ENCODE measurements around the gene RASA3.

The RASA3 gene

DNA sequence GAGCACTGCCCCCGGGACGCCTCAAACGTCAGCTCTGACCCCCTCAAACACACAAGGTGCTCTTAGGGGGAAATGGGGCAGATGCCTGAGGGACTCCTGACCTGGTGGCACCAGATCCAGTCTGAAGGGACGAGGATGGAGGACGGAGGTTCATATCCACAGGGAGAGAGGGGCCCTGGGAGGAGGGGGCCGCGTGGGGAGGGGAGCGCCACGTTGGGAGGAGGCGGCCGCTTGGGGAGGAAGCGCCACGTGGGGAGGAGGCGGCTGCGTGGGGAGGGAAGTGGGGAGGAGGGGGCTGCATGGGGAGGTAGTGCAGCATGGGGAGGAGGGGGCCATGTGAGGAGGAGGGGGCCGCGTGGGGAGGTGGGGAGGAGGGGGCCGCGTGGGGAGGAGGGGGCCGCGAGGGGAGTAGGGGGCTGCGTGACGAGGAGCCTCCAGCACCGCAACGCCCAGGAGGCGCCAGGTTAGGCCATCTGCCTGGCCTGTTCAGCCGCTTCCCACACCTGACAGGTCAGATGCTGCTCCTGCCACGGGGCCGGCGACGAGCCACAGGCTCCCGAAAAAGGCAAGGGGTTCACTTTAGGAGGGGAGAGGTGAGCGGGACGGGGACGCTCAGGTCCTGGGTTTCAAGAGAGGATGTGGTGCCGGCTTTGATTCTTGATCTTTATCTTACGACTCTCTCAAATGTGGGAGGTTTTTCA lies 121.9 kb downstream of the RASA3 start:
- Histone ChIP-seq H3K27ac (no peak overlapping the region), H3K4me3 (no peak overlapping the region)
- no peak for DNase-seq (ENCODE audit: low spot score)
- TF ChIP-seq, protein P1, sequence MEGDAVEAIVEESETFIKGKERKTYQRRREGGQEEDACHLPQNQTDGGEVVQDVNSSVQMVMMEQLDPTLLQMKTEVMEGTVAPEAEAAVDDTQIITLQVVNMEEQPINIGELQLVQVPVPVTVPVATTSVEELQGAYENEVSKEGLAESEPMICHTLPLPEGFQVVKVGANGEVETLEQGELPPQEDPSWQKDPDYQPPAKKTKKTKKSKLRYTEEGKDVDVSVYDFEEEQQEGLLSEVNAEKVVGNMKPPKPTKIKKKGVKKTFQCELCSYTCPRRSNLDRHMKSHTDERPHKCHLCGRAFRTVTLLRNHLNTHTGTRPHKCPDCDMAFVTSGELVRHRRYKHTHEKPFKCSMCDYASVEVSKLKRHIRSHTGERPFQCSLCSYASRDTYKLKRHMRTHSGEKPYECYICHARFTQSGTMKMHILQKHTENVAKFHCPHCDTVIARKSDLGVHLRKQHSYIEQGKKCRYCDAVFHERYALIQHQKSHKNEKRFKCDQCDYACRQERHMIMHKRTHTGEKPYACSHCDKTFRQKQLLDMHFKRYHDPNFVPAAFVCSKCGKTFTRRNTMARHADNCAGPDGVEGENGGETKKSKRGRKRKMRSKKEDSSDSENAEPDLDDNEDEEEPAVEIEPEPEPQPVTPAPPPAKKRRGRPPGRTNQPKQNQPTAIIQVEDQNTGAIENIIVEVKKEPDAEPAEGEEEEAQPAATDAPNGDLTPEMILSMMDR (IDR thresholded peaks at IDR 0.05) = no peak

DNA sequence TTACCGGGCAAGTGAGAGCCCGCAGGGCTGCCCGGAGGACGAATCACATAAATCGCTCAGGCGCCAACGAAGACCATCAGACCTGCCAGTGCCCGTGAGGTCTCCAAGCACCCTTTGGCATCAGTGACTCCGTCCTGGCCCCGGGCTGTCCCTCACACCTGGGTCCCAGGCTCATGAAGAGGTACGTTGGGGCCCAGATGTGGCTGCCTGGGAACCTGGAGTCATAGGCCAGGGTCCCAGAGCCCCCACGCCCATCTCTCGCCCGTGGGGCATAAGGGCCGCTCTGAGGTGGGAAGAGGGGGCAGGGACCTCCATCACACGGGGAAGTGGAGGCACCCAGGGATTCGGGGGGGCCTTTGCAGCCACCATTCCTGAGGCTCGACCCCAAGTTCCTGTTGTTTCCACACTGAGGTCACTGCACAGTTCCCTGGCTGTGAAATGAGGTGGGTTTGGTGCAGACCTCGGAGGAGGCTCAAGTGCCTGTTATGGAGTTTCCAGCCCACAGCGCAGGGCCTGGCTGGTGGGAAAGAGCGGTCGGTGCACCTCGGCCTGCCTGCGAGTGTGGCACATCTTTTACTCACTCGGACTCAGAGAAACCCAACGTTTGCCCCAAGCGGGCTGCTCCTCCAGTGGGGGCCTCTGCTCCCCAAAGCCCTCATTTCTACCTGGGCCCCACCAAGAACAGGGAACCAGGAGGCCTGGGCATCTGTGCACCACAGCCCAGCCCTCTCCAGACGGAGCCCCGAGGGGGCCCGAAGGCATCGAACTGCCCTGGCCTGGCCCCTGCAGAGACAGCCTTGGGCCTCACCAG lies 122.6 kb downstream of the RASA3 start:
- Histone ChIP-seq H3K4me3 (no peak overlapping the region), H3K27ac (no peak overlapping the region)
- TF ChIP-seq, protein P1 (IDR thresholded peaks at IDR 0.05) = no peak
- no peak for DNase-seq (ENCODE audit: low spot score)

DNA sequence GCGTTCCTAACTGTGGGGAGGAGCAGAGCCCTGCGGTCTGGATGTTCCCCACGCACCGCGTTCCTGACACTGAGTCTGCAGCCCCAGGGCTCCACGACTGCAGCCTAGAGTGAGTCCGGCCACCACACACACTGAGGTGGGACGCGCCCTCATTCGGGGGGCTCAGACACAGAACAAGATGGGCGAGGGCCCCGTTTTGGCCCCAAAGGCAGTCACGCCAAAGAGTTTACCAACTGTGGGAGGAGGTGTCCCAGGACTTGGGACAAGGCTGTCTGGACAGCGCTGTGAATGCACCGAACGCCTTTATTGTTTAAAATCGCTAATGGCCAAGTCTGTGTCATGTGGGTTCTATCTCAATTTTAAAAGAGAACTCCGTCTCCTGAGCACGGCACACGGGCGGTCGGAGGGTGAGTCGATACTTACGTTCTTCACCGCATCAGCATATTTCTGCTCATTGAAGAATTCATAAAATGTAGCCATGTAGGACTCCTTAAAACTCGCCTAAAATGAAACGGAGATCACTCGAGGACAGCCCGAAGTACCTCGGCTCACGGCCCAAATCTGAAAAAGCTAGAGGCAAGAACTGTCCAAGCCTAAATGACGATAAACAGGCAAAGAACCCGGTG lies 123.3 kb downstream of the RASA3 start:
- no peak for DNase-seq (ENCODE audit: low spot score)
- H3K4me3 ChIP-seq = no peak overlapping the region
- TF ChIP-seq, protein P1 (IDR thresholded peaks at IDR 0.05) = no peak
- no peak overlapping the region for H3K27ac ChIP-seq

DNA sequence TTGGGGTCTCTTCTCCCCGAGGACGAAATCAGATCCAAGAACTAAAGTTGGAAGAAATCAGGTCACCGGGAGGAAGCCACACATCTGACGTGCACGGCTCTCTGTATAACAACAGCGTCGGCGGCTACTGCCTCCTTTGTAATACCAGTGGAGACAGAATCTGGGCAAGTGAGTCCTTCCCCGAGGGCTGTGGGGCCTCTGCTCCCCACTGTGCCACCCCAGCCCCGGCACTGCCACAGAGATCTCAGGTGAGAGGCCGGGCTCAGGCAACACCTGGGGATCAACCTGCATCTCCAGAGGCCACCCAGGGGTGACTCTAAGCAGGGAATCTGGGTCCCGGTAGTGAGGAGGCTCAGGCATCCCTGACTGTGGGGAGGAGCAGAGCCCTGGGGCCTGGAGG lies 124.9 kb downstream of the RASA3 start:
- TF ChIP-seq, protein P1 (IDR thresholded peaks at IDR 0.05) = no peak
- Histone ChIP-seq H3K4me3 (no peak overlapping the region), H3K27ac (no peak overlapping the region)
- DNase-seq (ENCODE audit: low spot score) = no peak

DNA sequence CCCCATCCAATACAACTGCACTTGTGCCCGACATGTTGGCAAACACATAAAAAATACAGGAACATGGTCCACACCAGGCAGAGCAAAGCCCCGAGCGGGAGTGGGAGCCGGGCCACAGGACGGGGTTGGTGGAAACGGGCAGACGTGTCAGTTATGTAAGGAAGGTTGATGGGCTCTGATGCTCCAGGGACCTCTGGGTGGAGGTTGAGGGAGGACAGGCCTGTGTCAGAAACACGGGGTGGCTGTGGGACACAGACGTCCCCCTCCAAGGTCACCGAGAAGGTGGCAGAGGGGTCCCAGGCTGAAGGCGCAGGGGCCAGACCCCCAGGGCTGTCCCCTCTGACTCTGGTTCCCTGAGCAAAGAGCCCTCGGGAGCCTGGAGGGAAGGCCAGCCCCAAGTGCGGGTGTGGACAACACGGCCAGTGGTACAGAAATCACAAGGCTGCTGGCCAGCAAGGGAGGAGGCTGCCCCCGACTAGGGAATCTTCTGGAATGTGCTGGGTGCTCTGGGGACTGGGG lies 127.2 kb downstream of the RASA3 start:
- Histone ChIP-seq H3K4me3 (no peak overlapping the region), H3K27ac (peak overlapping the region in 1 of 2 donors; percentile 45)
- no peak for DNase-seq (ENCODE audit: low spot score)
- TF ChIP-seq, protein P1 (IDR thresholded peaks at IDR 0.05) = no peak

DNA sequence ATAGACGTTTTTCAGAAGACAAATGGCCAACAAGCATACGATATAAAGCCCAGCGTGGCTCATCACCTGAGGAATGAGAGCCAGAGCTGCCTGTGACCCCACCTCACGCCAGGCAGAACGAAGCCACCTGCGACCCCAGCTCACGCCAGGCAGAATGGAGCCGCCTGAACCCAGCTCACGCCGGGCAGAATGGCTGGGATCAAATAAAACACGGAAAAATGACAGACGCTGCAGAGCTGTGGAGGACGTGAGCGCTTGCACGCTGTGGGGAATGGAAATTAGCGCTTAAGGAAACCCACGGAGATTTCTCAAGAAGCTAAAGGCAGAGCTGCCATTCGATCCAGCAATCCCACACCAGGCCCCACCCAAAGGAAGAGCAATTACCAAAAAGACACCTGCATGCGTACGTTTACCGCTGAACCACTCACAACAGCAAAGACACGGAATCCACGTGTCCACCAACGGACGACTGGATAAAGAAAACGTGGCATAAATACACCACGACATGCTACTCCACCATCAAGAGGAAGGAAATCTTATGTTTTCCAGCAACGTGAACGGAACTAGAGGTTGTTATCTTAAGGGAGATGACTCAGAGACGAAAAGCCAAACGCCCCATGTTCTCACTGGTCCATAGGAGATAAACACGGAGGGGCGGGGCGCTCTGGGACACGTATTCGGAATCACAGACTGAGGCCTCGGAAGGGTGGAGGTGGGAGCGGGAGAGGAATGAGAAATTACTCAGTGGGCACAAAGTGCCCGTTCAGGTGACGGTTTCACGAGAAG lies 127.8 kb downstream of the RASA3 start:
- DNase-seq (ENCODE audit: low spot score) = no peak
- TF ChIP-seq, protein P1 (IDR thresholded peaks at IDR 0.05) = no peak
- peak overlapping the region in 1 of 2 donors; percentile 45 for H3K27ac ChIP-seq
- H3K4me3 ChIP-seq = no peak overlapping the region
